HCT116 (cell line): Measurements from ENCODE around the gene LPCAT2. TPM values are rescaled to one million over a fixed set of nuclear protein-coding genes. Genes with fewer than 3 reads are reported as not detected.

Experiments
- ATAC-seq: fragments of 200-7000 bp; cut with Tn5 transposase; 2 replicates; pipeline ENCODE4 v1.9.1; 2020; ENCODE audit warnings: mild to moderate bottlenecking, moderate library complexity
- BruUV-seq: library from RNA; stranded (reverse); fragments of 400-500 nt; replicated peaks from 2 replicates; lab custom pipeline; 2021; lab: Mats Ljungman, UMichigan
- CTCF ChIA-PET: fragments of 300-600 bp; sonication (Branson Sonifier 250); formaldehyde crosslinking; loops from one replicate; lab custom pipeline; 2021; ENCODE audit warnings: antibody characterized with exemption; lab: Charles Lee
- POLR2A ChIA-PET: fragments of 300-600, 350-600 bp; sonication (Branson Sonifier 250); formaldehyde crosslinking; loops from one replicate; lab custom pipeline; 2021; ENCODE audit warnings: antibody characterized with exemption; lab: Charles Lee
- RAD21 ChIA-PET, 2 experiments: fragments of 300-600 bp; sonication (Branson Sonifier 250); formaldehyde crosslinking; loops; one replicate each; lab custom pipeline; 2023; ENCODE audit warnings: low total read pairs in 2 of 2; ENCODE audit not compliant: uncharacterized antibody in 2 of 2, unreplicated experiment in 2 of 2, low non-redundant PET in 1 of 2; lab: Charles Lee
- DNase-seq: peaks from one replicate; pipeline ENCODE4 v3.0.0-alpha.2; 2010; ENCODE audit warnings: low read depth, low spot score
- H2AFZ ChIP-seq: fragments of 200-600 bp; shearing (Covaris generic), sonication (generic); 2 replicates; pipeline ENCODE4 v1.6.1; 2017; ENCODE audit warnings: low read depth, mixed run types, mixed read lengths, antibody characterized with exemption, low read length; ENCODE audit not compliant: poor library complexity, severe bottlenecking
- H3K27ac ChIP-seq: 2 replicates; pipeline ENCODE4 v1.5.1; 2012; ENCODE audit warnings: low read depth, low read length
- H3K27me3 ChIP-seq: fragments of 200-600 bp; sonication (generic); 2 replicates; pipeline ENCODE4 v1.6.1; 2016; ENCODE audit warnings: mixed run types, low read length, mixed read lengths; ENCODE audit not compliant: insufficient read depth
- H3K36me3 ChIP-seq, 2 experiments: fragments of 200-500 bp in 1 of 2; fragments of 200-600 bp in 1 of 2; sonication (Bioruptor generic) in 1 of 2; sonication (generic) in 1 of 2; 2 replicates each; pipeline versions ENCODE4 v1.5.1 to v1.6.1; 2014 to 2016; ENCODE audit warnings: low read length in 2 of 2, inconsistent platforms in 1 of 2, mixed read lengths in 1 of 2, mixed run types in 1 of 2; ENCODE audit not compliant: insufficient read depth in 2 of 2, control insufficient read depth in 1 of 2
- H3K4me1 ChIP-seq, 2 experiments: fragments of 200-600 bp in 1 of 2; sonication (generic) in 1 of 2; 2 replicates each; pipeline versions ENCODE4 v1.5.1 to v1.6.1; 2012 to 2017; ENCODE audit warnings: low read length in 2 of 2, inconsistent platforms in 1 of 2, mild to moderate bottlenecking in 1 of 2, mixed read lengths in 1 of 2, mixed run types in 1 of 2, moderate library complexity in 1 of 2; ENCODE audit not compliant: insufficient read depth in 2 of 2, control insufficient read depth in 1 of 2
- H3K4me2 ChIP-seq: fragments of 200-600 bp; sonication (generic); 2 replicates; pipeline ENCODE4 v1.6.1; 2017; ENCODE audit warnings: mixed run types, low read length, mixed read lengths
- H3K4me3 ChIP-seq, 2 experiments: fragments of 200-600 bp in 1 of 2; sonication (generic) in 1 of 2; replicated peaks in 1 of 2; 2 replicates each; pipeline ENCODE4 v1.5.1; 2011 to 2016; ENCODE audit warnings: low read length in 2 of 2, control low read depth in 1 of 2, low read depth in 1 of 2, mild to moderate bottlenecking in 1 of 2, mixed read lengths in 1 of 2, mixed run types in 1 of 2
- H3K79me2 ChIP-seq: fragments of 200-600 bp; sonication (generic); 2 replicates; pipeline ENCODE4 v1.6.1; 2017; ENCODE audit warnings: mild to moderate bottlenecking, mixed run types, low read length, moderate library complexity, mixed read lengths; ENCODE audit not compliant: insufficient read depth
- H3K9ac ChIP-seq: fragments of 200-600 bp; sonication (generic); 2 replicates; pipeline ENCODE4 v1.6.1; 2016; ENCODE audit warnings: low read length, mixed read lengths
- H3K9me2 ChIP-seq: fragments of 200-600 bp; sonication (generic), shearing (Covaris generic); 2 replicates; pipeline ENCODE4 v1.6.1; 2017; ENCODE audit warnings: mixed run types, mild to moderate bottlenecking, moderate library complexity; ENCODE audit not compliant: insufficient read depth
- H3K9me3 ChIP-seq, 2 experiments: fragments of 200-500 bp in 1 of 2; fragments of 200-600 bp in 1 of 2; sonication (Bioruptor generic) in 1 of 2; sonication (generic) in 1 of 2; 2 replicates each; pipeline ENCODE4 v1.6.1; 2014 to 2017; ENCODE audit warnings: low read length in 2 of 2, mixed read lengths in 2 of 2, inconsistent platforms in 1 of 2, low read depth in 1 of 2, mild to moderate bottlenecking in 1 of 2, mixed run types in 1 of 2, moderate library complexity in 1 of 2; ENCODE audit not compliant: control insufficient read depth in 1 of 2, insufficient read depth in 1 of 2
- H4K20me1 ChIP-seq: fragments of 200-600 bp; sonication (generic), shearing (Covaris generic); 2 replicates; pipeline ENCODE4 v1.6.1; 2017; ENCODE audit warnings: mixed run types, mild to moderate bottlenecking, moderate library complexity; ENCODE audit not compliant: insufficient read depth
- CEBPB ChIP-seq: IDR thresholded peaks from 2 replicates; pipeline ENCODE4 v1.6.1; 2012; ENCODE audit warnings: low read depth
- EGR1 ChIP-seq: IDR thresholded peaks from 2 replicates; pipeline ENCODE4 v1.6.1; 2012; ENCODE audit warnings: low read depth
- ELF1 ChIP-seq: IDR thresholded peaks from 2 replicates; pipeline ENCODE4 v1.6.1; 2012; ENCODE audit warnings: low read depth, borderline replicate concordance
- EZH2phosphoT487 ChIP-seq: fragments of 200-600 bp; IDR thresholded peaks from 2 replicates; pipeline ENCODE4 v1.6.1; 2018; ENCODE audit warnings: antibody characterized with exemption, borderline replicate concordance
- JUND ChIP-seq: IDR thresholded peaks from 2 replicates; pipeline ENCODE4 v1.6.1; 2012
- POLR2A ChIP-seq: IDR thresholded peaks from 2 replicates; pipeline ENCODE4 v1.7.0; 2011; ENCODE audit warnings: borderline replicate concordance; ENCODE audit not compliant: insufficient read depth, insufficient read length; ENCODE audit errors: extremely low read depth
- RAD21 ChIP-seq: IDR thresholded peaks from 2 replicates; pipeline ENCODE4 v1.6.1; 2012; ENCODE audit warnings: low read depth, mild to moderate bottlenecking
- SIN3A ChIP-seq: IDR thresholded peaks from 2 replicates; pipeline ENCODE4 v1.6.1; 2012; ENCODE audit warnings: low read depth
- SP1 ChIP-seq: IDR thresholded peaks from 2 replicates; pipeline ENCODE4 v1.6.1; 2012; ENCODE audit warnings: low read depth
- SRF ChIP-seq: IDR thresholded peaks from 2 replicates; pipeline ENCODE4 v1.6.1; 2012; ENCODE audit warnings: low read depth
- TCF7L2 ChIP-seq: IDR thresholded peaks from 2 replicates; pipeline ENCODE4 v1.7.0; 2011; ENCODE audit warnings: borderline replicate concordance, inconsistent platforms; ENCODE audit not compliant: insufficient read depth, insufficient read length; ENCODE audit errors: extremely low read depth
- ZBTB33 ChIP-seq: IDR thresholded peaks from 2 replicates; pipeline ENCODE4 v1.6.1; 2011; ENCODE audit warnings: mild to moderate bottlenecking, low read length, moderate library complexity; ENCODE audit not compliant: insufficient replicate concordance; ENCODE audit errors: extremely low read depth
- ZNF274 ChIP-seq: fragments of 200-500 bp; sonication (Bioruptor generic); IDR thresholded peaks from 2 replicates; pipeline ENCODE4 v1.6.1; 2014; ENCODE audit warnings: mild to moderate bottlenecking, low read depth, low read length, inconsistent platforms
- intact Hi-C: fragments of 100-400 bp; cut with micrococcal nuclease; formaldehyde crosslinking; loops from 2 replicates; pipeline ENCODE4 v1.10.0; 2022
- total RNA-seq: library from RNA; stranded (reverse); gene quantifications from one replicate; pipeline ENCODE4 v1.2.1, GENCODE V29; 2021; ENCODE audit not compliant: unreplicated experiment
- TF ChIP-seq, protein P1 (sequence below): IDR thresholded peaks from 2 replicates; pipeline ENCODE4 v1.6.1; 2012

The LPCAT2 gene
- total RNA-seq, 1 experiment from 2014 or later, result 13.1 TPM

DNA sequence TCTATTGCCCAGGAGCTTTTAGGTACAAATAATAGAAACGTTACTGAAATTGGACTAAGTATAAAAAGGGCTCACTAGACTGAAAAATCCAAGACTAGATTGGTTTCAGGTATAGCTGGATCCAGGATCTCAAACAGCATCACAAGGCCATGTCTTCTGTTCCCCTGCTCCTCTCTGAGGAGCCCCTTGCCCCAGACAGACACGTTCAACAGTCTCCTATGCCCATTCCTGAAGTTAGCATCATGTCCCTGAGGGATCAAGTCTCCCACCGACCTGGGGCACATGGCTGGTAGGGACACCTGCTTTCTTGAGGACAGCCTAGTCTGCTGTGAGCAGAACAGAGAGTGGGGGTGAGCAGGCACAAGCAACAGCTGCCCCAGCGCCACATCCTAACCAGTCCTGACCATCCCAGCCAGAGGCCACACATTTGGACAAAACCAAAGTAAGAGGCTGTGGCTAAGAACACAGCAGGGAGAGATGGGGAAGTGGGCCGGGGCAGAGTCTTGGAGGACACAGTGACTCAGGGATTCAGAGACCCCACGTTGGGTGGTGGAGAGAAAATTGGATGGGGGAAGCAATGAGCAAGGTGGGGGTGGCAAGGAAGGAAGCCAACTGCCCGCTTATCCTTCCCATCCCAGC lies 40.4 kb upstream of the LPCAT2 start:
- CTCF ChIA-PET, result interaction anchor here (1.0 to 1.4 kb wide), 3 partner anchors 233 to 237 kb away, joined by 3 to 4 read pairs (median 4); no protein-coding TSS in a partner anchor
- no peak overlapping the region for H3K9ac ChIP-seq
- intact Hi-C loops, result loop anchor here (5.0 to 10.0 kb wide), 3 partner anchors 39 to 1914 kb away; partner anchors contain the start of gene LPCAT2
- no peak for DNase-seq
- RAD21 ChIA-PET, result no interaction called here
- no peaks in the 10 kb centered on the region for H3K27me3 ChIP-seq
- no peaks in the 10 kb centered on the region for H3K79me2 ChIP-seq
- peaks cover 18 to 29% of the 10 kb centered on the region in 2 experiments for H3K4me1 ChIP-seq
- no peak for TF ChIP-seq SIN3A
- TF ChIP-seq TCF7L2, result no peak
- TF ChIP-seq, protein P1, sequence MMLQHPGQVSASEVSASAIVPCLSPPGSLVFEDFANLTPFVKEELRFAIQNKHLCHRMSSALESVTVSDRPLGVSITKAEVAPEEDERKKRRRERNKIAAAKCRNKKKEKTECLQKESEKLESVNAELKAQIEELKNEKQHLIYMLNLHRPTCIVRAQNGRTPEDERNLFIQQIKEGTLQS, result no peak
- TF ChIP-seq SRF, result no peak
- no peaks in the 10 kb centered on the region for H3K9me3 ChIP-seq
- H2AFZ ChIP-seq, result no peak overlapping the region
- no peak overlapping the region for H3K4me3 ChIP-seq
- H4K20me1 ChIP-seq, result no peaks in the 10 kb centered on the region
- ATAC-seq, result no peak
- H3K9me2 ChIP-seq, result no peaks in the 10 kb centered on the region
- H3K27ac ChIP-seq, result no peak overlapping the region
- no peaks in the 10 kb centered on the region for H3K36me3 ChIP-seq
- BruUV-seq, result no TSS peak
- no peak overlapping the region for H3K4me2 ChIP-seq
- POLR2A ChIA-PET, result no interaction called here

GRCh38 chr16:55469821-55470532 lies 38.9 kb upstream of the LPCAT2 start:
- ATAC-seq (no peak), DNase-seq (no peak)
- RAD21 ChIA-PET, result no interaction called here
- Histone ChIP-seq H3K9me3 (no peaks in the 10 kb centered on the region), H3K27me3 (no peaks in the 10 kb centered on the region), H3K4me3 (no peak overlapping the region), H3K4me2 (0 out of 2 replicates have a peak overlapping the region, but pooled peaks have one; percentile 60), H2AFZ (no peak overlapping the region), H3K36me3 (no peaks in the 10 kb centered on the region), H3K9me2 (no peaks in the 10 kb centered on the region), H3K9ac (no peak overlapping the region), H4K20me1 (no peaks in the 10 kb centered on the region), H3K79me2 (no peaks in the 10 kb centered on the region), H3K4me1 (peaks cover 18 to 29% of the 10 kb centered on the region in 2 experiments), H3K27ac (peak overlapping the region; percentile 53; the same call in 1 of the 2 replicates)
- intact Hi-C loops, result loop anchor here (5.0 to 10.0 kb wide), 3 partner anchors 37 to 1915 kb away; partner anchors contain the start of gene LPCAT2
- no TSS peak for BruUV-seq
- POLR2A ChIA-PET, result no interaction called here
- CTCF ChIA-PET, result interaction anchor here (0.9 to 2.2 kb wide), 5 partner anchors 25 to 231 kb away, joined by 3 to 5 read pairs (median 4); no protein-coding TSS in a partner anchor
- TF ChIP-seq EZH2phosphoT487 (no peak), SRF (no peak), ZNF274 (no peak), ELF1 (no peak), RAD21 (no peak), ZBTB33 (no peak), JUND (no peak), POLR2A (no peak), SP1 (no peak), EGR1 (no peak), CEBPB (no peak), TCF7L2 (no peak)
